Activated CD4-positive, alpha-beta T cell treated with anti-CD3 and anti-CD28 coated beads for 1 hour (primary cell): ENCODE data around the gene COL24A1.
"Not testable (repeated sequence)": the region's sequence is repeated elsewhere in the genome, so short reads cannot be mapped to it uniquely, and the experiment has no call there.

ENCODE experiments used
- DNase-seq: peaks from one replicate; pipeline ENCODE4 v3.0.0-alpha.2; 2020

Gene COL24A1

DNA sequence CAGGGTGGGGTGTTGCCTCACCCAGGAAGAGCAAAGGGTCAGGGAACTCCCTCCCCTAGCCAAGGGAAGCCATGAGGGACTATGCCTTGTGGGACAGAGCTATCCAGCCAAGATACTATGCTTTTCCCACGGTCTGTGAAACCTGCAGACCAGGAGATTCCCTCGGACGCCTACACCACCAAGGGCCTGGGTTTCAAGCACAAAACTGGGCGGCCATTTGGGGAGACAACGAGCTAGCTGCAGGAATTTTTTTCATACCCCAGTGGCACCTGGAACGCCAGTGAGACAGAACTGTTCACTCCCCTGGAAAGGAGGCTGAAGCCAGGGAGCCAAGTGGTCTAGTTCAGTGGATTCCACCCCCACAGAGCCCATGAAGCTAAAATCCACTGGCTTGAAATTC lies 84.7 kb downstream of the COL24A1 start:
- DNase-seq, result not testable (repeated sequence)

DNA sequence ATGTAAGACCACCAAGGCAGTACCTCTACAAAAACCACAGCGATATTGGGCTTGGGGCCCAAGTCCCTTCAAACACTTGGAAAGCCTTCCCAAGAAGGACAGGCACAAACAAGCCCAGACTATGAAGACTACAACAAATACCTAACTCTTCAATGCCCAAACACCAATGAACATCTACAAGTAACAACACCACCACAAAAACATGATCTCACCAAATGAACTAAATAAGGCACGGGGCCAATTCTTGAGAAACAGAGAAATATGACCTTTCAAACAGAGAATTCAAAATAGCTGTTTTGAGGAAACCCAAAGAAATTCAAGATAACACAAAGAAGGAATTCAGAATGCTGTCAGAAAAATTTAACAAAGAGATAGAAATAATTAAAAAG lies 86.8 kb downstream of the COL24A1 start:
- DNase-seq, result no peak

DNA sequence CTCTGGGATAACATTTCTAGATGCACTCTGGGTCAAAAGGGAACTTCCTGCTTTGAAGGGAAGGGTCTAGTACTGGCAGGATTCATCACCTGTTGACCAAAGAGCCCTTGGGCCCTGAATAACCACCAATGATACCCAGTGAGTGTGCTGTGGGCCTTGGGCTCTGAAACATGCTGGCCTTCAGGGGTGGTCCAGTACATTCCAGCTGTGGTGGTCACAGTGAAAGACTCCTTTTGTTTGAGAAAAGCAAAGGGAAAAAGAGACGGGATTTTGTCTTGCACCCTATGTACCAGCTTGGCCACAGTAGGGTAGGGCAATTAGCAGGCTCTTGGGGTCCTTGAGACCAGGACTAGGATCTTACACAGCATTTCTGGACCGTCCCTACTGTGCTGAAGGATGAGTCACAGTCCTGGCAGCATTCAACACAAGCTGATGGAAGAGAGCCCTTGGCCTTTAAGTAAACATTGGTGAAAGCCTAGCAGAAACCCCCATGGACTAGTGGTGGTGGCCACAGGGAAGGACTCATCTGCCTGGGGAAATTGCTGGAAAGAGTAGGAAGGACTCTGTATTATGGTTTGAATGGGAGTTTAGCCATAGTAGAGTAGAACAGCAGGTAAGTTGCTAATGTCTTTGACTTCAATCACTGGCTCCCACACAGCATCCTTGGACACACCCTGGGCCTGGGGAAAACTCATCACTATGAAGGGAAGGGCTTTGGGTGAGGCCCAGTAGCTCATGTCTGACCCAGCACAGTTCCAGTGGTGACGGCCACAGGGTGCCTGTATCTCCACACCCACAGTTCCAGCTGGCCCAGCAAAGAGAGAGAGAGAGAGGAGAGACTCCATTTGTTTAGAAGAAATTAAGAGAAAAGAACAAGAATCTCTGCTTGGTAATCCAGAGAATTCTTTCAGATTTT lies 87.5 kb downstream of the COL24A1 start:
- no peak for DNase-seq

- no peak for DNase-seq
Measured at GRCh38 chr1:86068271-86068721, 88.3 kb downstream of the COL24A1 start.

DNA sequence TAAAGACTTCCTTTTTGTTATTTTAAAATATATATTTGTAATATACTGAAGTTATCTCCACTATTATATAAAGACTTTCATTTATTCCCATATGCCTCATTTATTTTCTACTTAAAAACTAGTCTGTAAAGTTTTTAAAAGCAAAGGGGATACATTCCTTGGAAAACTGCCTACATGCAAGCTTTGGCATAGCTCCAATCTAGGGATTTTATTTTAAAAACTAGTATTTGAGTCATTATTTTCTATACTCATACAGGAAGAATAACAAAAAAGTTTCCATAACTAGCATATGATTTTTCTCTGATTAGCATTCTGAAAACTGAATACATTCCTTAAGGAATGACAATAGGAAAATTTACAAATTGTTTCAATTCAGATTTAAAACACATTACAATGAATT lies 88.9 kb downstream of the COL24A1 start:
- DNase-seq, result no peak

GRCh38 chr1:86064899-86065298 lies 91.7 kb downstream of the COL24A1 start:
- DNase-seq, result no peak

GRCh38 chr1:86063721-86064120 lies 92.9 kb downstream of the COL24A1 start:
- no peak for DNase-seq

- DNase-seq, result no peak
Measured at GRCh38 chr1:86062453-86062852, 94.1 kb downstream of the COL24A1 start.

- no peak for DNase-seq
Measured at GRCh38 chr1:86061551-86061990, 95.0 kb downstream of the COL24A1 start.

GRCh38 chr1:86054396-86054795 lies 102.2 kb downstream of the COL24A1 start:
- DNase-seq, result no peak

GRCh38 chr1:86052948-86053698 lies 103.4 kb downstream of the COL24A1 start:
- no peak for DNase-seq

DNA sequence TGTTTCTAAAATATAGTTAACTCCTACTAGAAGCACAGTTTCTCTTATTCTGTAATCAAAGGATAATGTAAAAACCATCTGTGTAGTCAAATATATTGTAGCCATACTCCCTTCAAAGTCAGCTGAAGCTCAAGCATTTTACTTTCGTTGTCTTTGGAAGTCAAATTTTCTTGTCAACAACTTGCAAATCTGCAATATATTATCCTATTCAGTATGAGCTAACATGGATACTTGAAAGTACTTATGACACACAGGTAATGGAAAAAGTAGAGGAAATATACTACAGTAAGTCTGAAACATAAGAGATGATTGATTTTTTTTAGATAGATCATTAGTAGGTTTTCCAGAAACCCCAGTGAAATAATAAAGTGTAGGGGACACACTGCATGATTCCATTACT lies 121.5 kb downstream of the COL24A1 start:
- no peak for DNase-seq

GRCh38 chr1:86030180-86030579 lies 126.4 kb downstream of the COL24A1 start:
- no peak for DNase-seq

DNA sequence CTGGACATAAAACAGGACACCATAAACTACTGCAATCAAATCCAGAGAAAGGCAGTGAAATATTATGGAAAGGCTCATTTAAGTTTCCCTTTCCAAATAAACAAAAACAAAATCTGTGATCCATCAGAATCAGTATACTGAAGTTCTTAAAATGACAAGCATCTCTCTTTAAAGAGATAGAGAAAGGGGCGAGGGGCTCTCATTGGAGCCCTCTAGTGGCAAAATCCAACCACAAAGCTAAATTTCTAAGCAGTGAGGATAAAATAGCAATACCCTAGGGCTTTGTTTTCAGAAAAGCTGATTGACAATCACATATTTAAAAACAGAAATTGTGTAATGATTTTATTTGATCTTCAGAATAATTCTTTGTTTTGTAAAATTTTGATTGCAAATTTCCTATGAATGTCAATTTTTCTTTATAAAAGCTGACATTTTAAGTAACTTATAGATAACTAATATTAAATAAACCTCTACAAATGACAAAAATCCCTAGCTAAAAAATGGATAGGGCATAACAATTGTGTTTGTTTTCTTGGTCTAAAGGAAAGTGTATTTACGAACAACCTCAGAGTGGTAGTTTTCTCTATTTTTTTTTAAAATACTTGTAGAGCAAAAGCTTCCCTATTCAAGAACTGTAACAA lies 138.2 kb downstream of the COL24A1 start:
- DNase-seq, result no peak

GRCh38 chr1:86016076-86016759 lies 140.4 kb downstream of the COL24A1 start:
- DNase-seq, result no peak

DNA sequence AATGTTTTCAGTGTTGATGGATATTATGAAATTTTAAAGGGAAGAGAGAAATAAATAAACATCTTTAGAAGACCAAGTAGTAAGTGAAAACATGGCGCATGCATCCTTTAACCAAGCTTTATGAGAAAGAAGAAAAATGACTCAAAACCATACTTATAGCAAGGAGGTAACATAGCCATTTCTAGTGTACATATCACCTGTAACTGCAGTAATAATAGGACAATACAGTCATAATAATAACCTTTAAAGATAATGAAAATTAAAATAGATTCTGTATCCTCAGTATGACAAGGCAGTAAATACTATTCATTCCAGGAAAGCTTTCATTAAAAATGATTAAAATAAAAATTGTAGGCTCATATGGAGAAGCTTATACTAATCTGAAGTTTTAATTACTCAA lies 141.2 kb downstream of the COL24A1 start:
- no peak for DNase-seq

DNA sequence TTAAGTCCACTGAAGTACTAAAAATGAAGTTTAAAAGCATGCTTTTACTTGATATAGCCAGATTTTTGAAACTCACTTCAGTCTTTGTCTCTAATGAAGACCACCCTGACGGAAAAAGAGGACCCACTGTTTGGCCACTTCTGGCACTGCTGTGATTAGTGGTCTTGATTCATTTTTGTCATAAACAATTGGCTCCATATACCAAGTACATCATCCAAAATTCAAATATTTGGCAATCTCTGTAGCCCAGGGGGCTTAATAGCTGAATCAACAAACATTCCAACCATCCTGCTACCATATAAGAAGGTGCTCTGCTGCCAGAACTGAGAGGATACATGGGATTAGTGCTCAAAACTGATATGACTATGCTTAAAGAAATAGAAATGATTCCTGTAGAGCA lies 156.0 kb downstream of the COL24A1 start:
- DNase-seq, result no peak

DNA sequence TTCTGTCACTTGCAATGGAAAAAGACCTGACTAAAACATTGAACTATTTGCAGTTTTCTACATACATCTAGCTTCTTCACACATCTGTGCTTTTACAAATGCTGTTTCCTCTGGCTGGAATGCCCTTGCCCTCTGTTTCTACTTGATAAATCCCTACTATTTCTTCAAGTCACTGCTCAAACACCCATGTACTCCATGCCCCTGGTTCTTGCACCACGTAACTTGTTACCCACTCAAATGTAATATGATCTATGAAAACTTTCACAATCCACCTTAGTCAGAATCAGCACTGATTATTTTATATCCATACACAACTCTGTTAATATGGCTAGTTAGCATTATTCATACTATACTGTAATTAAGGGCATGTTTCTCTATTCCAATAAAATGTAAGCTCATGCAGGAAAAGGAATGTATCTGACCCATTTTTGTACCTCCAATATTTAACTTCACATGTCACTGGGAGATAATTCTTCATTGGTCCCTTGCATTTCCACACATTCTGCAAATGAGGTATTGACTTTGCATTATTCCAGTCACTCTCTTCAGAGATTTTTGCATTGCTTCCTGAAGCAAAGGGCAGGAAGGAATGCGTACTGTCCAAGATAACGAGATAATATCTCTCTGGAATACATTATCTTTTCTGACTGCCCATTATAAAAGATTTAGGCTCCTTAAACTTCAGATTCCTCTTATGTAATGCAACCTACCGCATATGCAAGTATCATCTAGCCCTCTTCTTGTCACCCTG lies 158.3 kb downstream of the COL24A1 start:
- DNase-seq, result no peak

GRCh38 chr1:85992791-85993190 lies 163.8 kb downstream of the COL24A1 start:
- DNase-seq, result no peak

DNA sequence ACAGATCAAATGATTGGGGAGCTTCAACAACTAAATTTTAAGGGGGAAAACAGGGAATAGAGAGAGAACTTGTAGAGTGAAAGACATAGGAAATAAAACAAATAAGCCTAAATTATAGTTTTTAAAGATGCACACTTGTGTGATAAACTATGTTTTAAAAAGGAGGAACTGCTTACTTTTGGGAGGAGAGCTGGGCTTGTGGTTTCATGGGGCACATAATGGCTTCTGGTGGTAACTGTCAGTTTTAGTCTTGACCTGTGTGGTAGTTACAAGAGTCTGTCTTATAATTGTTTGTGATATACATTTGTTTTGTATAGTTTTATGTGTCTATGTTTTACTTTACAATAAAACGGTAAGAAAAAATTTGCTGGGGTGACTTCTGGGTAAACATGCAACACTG lies 165.3 kb downstream of the COL24A1 start:
- DNase-seq, result no peak

- DNase-seq, result no peak
Measured at GRCh38 chr1:85984636-85985035, 171.9 kb downstream of the COL24A1 start.

DNA sequence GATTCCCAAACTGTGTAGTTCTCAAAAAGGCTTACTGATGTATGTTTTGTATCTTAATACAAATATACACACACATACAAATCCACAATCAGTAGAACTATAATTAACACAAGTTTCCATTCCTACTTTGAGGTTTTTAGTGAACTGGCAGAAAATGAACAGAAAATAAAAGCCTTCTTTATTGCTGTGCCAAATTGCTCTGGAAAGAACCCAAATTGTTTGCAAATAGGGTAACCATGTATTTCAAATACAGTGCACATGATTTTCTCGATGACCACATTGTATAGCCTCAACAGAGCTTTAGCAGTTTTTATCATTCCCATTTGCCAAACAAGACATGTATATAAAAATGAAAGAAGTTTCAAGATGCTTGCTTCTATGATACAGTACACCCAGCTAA lies 173.3 kb downstream of the COL24A1 start:
- DNase-seq, result no peak
